ENCODE data around the gene TRAF5.
"Not testable (repeated sequence)": the region's sequence is repeated elsewhere in the genome, so short reads cannot be mapped to it uniquely, and the experiment has no call there.

TRAF5 gene

DNA sequence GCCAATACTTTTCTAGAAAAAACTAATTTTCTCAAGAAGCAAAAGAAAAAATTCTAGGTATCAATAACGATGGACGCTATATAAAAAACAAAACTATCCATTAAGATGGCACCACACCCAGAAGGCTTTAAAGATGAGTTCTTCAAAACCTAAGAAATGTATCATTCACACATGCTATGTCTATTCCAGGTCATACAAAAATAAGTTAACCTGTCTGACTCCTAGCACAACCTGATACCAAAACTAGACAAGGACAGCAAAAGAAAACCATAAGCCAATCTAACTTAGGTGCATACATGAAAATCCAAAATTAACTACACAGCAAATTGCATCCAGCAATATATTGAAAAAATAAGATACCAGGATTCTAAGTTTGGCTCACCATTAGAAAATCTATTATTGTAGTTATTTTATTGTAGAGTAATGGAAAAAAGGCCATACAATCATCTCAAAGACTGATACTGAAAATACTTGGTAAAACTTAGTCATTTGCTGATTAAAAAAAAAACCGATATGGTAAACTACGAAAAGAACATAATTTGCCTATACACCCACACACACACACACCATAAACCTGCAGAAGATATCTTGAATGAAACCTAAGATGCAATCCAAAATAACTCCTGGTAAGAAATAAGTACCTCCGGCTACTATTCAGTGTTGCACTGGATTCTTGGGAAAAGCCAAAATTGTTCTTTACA is 55.0 kb downstream of the TRAF5 start:
- DNase-seq: no peak

DNA sequence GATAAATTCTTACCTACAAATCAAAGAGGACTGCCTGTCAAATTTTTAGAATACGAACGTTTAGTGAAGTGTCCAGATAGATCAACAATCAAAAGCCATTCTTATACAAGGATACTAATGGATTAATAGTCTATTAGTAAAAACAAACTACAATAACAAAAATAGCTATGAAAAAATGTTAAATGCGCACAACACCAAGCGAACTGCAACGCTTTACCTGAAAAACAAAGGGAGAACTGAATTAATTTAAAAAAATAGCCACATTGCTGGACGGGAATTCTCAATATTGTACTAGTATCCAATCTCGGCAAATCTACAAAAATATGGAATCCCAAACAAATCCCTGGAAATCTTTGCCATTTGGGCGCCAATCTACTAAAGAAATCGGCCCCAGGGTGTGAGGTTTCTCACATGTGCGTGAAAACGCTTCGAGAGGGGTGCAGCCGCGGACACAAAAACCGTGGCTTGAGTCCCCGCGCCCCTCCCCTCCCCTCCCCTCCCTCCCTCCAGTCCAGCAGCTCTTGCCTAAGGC is 55.6 kb downstream of the TRAF5 start:
- DNase-seq: no peak

DNA sequence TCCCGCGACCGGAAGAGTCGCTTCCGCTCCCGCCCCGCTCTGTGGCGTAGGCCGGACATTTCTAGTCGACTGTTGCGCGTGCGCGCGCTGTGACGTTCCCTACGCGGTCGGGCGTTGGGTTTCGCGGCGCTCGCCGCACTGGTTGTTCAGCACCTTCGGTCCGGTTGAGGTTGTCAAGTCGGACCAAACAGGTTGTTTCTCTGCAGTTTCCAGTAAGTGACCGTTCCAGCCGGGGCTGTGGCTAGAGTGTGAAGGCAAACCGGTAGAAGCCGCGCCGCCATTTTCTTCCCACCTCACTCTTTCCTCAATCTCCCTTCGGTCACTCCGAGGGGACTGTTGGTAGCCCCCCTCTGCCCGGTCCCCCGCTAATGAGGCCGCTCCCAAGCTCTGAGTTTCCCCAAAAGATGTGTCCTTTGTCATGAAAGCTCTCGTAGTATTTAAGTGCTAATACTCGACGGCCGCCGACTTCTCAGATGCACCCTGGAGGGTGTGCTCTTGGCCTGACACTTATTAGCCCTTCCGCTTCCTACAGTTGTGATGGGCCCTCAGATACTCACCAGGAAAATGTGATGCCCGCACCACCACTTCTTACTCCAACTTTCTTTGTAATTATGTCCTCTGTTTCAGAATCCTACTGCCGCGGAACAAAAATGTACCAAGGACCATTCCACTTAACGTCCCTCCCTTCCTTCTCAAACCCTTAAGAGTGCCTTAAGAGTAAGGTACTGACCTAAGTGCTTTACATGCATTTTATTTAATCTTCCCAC is 56.3 kb downstream of the TRAF5 start:
- peak; percentile 87 to 92 for DNase-seq

DNA sequence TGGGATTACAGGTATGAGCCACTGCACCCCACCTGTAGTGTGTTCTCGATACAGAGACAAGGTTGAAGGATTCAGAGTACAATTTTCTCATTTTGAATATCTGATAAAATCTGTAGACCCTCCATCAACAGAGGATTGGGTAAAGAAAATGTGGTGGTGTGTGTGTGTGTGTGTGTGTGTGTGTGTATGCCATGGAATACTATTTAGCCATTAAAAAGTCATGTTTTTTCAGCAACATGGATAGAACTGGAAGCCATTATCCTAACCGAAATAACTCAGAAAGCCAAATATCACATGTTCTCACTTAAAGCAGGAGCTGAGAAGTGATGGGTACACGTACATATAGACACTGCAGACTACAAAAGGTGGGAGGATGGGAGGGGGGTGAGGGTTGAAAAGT is 57.9 kb downstream of the TRAF5 start:
- DNase-seq: no peak

DNA sequence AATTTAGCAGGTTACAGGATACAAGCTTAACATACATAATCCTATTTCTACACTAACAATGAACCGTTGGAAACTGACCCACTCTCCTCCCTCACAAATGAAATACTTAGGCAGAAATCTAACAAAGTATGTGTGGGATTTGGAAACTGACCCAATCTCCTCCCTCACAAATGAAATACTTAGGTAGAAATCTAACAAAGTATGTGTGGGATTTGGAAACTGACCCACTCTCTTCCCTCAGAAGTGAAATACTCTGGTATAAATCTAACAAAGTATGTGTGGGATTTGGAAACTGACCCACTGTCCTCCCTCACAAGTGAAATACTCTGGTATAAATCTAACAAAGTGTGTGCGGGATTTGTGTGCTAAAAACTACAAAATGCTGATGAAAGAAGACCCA is 60.3 kb downstream of the TRAF5 start:
- no peak for DNase-seq

DNA sequence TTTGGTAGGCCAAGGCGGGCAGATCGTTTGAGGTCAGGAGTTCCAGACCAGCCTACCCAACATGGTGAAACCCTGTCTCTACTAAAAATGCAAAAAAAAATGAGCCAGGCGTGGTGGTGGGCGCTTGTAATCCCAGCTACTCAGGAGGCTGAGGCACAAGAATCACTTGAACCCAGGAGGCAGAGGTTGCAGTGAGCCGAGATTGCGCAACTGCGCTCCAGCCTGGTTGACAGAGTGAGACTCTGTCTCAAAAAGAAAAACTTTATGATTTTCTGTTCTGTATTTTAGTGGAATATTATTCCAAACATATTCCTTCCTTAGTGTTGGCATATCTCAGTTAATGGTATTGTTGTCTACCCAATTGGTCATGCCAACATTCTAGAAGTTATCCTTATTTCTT is 64.2 kb downstream of the TRAF5 start:
- not testable (repeated sequence) for DNase-seq

DNA sequence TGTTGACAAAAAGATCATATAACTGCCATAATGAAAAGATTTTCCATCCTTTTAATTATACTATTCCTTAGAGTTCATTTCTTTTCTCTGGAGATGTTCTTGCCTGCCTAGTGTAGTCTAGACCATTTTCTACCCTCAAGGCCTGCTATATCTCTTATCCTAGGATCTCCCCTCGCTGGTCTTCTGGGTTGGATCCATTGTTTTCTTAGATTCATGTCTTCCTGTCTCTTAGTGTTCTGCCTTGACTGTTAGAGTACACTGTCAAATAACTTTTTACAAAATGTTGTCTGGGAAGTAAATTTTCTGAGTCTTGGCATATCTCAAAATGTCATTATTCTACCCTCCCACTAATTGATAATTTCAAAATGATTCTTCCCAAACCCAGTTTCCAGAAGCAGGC is 66.6 kb downstream of the TRAF5 start:
- DNase-seq: no peak

DNA sequence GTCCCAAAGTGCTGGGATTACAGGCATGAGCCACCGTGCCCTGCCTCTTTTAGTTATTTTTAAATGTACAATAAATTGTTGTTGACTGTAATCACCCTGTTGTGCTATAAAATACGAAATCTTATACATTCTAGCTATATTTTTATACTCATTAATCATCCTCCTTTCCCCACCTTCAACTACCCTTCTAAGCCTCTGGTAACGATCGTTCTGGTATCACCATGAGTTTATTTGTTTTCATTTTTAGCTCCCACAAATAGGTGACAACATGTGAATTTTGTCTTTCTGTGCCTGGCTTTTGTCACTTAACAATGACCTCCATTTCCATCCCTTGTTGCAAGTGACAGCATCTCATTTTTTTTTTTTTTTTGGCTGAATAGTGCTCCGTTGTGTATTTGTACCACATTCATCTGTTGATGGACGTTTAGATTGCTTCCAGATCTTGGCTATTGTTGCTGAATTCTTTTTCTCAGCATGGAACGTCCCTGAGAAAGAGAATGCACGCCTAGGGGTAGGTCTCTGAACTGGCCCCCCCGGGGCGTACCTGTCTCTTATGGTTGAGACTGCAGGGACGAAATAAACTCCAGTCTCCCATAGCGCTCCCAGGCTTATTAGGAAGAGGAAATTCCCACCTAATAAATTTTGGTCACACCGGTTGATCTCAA is 71.8 kb downstream of the TRAF5 start:
- DNase-seq: not testable (repeated sequence)

DNA sequence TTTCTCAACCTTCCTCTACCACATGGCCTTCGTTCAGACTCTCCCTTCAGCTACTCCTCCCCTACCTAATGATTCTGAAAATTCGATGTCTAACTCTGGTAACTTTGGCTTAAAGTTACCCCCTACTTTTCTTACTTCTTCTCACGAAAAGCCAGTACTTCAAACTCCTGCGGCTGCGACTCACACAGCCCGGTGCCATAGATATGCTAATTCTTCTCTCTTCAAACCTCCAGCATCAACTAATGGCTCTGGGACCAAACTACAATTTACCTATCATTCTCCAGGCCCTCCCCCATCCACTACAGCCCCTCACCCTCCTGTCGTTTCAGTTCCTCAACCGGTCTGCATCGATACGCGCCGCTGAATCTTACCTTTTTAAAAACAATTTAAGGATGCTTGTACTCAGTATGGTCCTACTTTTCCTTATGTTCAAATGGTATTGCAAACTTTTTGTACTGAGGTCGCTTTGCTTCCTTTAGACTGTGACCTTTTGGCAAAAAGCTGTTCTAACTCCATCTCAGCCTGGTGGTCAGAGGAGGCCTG is 73.3 kb downstream of the TRAF5 start:
- not testable (repeated sequence) for DNase-seq

DNA sequence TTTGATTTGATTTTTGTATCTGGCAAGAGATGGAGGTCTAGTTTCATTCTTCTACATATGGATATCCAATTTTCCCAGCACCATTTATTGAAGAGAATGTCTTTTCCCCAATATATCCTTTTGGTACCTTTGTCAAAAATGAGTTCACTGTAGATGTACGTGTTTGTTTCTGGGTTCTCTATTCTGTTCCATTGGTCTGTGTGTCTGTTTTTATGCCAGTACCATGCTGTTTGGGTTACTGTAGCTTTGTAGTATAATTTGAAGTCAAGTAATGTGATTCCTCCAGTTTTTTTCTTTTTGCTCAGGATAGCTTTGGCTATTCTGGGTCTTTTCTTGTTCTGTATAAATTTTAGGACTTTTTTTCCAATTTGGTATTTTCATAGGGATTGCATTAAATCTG is 75.1 kb downstream of the TRAF5 start:
- not testable (repeated sequence) for DNase-seq

DNA sequence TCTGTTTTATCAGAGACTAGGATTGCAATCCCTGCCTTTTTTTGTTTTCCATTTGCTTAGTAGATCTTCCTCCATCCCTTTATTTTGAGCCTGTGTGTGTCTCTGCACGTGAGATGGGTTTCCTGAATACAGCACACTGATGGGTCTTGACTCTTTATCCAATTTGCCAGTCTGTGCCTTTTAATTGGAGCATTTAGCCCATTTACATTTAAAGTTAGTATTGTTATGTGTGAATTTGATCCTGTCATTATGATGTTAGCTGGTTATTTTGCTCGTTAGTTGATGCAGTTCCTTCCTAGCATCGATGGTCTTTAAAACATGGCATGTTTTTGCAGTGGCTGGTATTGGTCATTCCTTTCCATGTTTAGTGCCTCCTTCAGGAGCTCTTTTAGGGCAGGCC is 79.5 kb downstream of the TRAF5 start:
- not testable (repeated sequence) for DNase-seq

DNA sequence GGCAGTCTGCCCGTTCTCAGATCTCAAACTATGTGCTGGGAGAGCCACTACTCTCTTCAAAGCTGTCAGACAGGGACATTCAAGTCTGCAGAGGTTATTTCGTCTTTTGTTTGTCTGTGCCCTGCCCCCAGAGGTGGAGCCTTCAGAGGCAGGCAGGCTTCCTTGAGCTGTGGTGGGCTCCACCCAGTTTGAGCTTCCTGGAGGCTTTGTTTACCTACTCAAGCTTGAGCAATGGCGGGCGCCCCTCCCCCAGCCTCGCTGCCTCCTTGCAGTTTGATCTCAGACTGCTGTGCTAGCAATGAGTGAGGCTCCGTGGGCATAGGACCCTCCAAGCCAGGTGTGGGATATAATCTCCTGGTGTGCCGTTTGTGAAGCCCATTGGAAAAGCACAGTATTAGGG is 81.1 kb downstream of the TRAF5 start:
- DNase-seq: not testable (repeated sequence)

DNA sequence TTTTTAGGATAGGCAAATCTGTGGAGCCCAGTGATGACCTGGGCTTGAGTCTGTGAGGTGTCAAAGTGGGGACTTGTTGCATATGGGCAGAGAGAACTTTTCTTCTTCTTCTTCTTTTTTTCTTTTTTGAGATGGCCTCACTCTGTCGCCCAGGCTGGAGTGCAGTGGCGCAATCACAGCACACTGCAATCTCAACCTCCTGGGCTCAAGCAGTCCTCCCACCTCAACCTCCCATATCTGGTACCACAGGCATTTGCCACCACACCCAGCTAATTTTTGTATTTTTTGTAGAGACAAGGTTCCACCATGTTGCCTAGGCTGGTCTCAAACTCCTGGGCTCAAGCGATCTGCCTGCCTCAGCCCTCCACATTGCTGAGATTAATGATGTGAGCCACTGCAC is 85.0 kb downstream of the TRAF5 start:
- DNase-seq: no peak

DNA sequence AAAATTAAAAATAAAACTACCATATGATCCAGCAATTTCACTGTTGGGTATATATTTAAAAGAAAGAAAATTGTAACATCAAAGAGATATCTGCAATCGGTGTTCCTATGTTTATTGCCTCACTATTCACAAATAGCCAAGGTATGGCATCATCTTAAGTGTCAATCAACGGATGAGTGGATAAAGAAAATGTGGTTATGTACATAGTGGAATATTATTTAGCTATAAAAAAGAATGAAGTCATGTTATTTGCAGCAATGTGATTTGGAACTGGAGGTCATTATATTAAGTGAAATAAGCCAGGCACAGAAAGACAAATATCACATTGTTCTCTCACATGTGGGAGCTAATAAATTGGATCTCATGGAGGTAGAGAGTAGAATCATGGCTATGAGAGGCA is 89.1 kb downstream of the TRAF5 start:
- no peak for DNase-seq

DNA sequence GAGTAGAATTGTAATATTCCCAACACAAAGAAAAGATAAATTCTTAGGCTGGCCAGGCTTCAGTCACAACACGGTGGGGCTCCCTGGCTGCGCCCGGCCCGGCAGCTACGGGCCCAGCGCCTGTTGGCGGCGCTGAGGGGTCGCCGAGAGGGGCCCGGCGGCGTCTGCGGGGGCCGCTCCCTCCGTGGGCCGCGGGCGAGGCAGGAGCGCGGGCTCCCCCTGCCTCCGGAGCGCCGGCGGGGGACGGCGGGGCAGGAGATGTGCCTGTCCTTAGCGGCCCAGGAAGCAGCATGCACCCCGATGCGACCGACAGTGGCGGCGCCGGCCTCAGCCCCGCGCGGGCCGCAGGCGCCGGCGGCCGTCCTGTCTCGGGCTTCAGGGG is 89.6 kb downstream of the TRAF5 start:
- DNase-seq: not testable (repeated sequence)

DNA sequence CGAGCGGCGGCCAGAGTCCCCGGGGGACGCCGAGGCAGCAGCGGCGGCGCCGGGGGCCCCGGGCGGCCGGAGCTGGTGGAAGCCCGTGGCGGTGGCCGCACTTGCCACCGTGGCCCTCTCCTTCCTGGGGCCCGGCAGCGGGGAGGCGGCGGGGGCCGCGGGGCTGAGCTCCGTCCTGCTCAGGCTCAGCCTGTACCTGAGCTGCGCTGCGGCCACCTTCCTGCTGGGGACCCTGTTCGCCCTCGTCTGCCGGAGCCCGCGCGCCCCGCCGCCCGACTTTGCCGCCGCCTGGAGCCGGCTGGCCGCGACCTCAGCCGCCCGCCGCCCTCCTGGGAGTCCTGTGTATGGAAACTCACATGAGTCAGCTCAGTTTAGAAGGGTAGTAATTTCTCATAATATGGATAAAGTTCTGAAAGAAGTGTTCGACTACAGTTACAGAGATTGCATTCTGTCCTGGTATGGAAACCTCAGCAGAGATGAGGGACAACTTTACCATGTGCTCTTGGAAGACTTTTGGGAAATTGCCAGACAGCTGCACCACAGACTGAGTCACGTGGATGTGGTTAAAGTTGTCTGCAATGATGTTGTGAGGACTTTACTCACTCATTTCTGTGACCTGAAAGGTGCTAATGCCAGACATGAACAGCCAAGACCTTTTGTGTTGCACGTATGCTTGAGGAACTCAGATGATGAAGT is 90.1 kb downstream of the TRAF5 start:
- DNase-seq: not testable (repeated sequence)

DNA sequence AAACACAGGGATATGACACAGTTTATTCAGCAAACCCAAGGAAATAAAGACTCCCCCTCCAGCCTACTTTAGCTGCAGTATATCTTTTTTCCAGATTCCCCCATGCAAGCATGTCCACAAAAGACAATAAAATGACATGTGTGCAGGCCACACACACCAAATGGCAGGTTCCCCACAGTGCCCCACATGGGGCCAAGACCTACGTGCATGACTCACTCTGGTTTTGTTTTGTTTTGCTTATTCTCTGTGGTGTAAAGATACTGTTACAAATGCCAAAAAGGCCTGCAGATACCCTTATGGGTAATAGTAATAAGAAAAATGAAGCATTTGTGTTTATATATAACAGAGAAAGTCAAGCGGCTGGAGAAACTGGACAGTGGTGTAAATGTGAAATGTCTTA is 93.8 kb downstream of the TRAF5 start:
- no peak for DNase-seq

DNA sequence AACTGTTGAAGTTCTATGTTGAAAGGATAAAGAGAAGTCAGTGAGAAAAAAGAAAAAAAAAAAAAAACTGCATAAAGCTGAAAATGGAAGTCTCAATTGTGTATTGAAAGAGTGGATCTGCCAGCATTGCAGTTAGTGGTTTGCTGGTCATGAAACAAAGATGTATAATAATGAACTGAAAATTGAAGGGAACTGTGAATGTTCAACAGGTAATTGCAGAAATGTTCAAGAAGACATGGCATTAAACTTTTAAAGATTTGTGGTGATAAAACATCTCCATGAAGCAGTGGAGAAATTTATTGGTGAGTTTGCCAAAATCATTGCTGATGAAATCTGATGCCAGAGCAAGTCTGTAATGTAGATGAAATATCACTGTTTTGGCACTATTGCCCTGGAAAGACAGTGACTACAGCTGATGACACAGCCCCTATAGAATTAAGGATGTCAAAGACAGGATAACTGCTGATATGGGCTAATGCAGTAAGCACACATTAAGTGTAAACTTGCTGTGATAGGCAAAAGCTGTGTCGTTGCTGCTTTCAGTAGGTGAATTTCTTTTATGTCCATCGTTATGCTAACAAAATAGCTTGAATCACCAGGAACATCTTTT is 94.3 kb downstream of the TRAF5 start:
- no peak for DNase-seq

DNA sequence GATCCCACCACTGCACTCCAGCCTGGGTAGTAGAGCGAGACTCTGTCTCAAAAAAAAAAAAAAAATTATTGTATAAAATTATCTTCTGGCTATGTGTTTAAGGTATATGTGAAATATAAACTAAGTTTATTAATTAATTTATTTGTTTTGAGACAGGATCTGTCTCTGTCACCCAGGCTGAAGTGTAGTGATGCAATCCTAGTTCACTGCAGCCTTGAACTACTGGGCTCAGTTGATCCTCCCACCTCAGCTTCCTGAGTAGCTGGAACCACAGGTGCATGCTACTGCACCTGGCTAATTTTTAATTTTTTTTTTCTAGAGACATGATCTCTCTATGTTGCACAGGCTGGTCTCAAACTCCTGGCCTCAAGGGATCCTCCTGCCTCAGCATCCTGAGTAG is 97.4 kb downstream of the TRAF5 start:
- no peak for DNase-seq

Measured in NCI-H1930 (cell line).